Esophagus muscularis mucosa (tissue), 4 donors: Measurements from ENCODE around the gene PPP1R12A. TPM values are rescaled to one million over a fixed set of nuclear protein-coding genes. Genes with fewer than 3 reads are reported as not detected.

ENCODE experiments used
- DNase-seq: peaks from one replicate; pipeline ENCODE4 v3.0.0-alpha.2; 2017; ENCODE audit errors: extremely low spot score
- H3K27ac ChIP-seq, 4 donors: fragments of 200-600 bp; sonication (generic); replicated peaks in 1 of 4; 1 replicate in 3 of 4; 2 replicates in 1 of 4; pipeline ENCODE4 v1.5.1; 2016 to 2019; ENCODE audit warnings: mild to moderate bottlenecking in 1 of 4
- H3K27me3 ChIP-seq, 4 donors: fragments of 200-600 bp; sonication (generic); one replicate each; pipeline versions ENCODE4 v1.5.1 to v1.6.0; 2016 to 2019
- H3K36me3 ChIP-seq, 4 donors: fragments of 200-600 bp; sonication (generic); one replicate each; pipeline ENCODE4 v1.5.1; 2016 to 2019
- H3K4me1 ChIP-seq, 4 donors: fragments of 200-600 bp; sonication (generic); one replicate each; pipeline ENCODE4 v1.5.1; 2016 to 2019
- H3K4me3 ChIP-seq, 4 donors: fragments of 200-600 bp; sonication (generic); 1 replicate in 2 of 4; 2 replicates in 2 of 4; pipeline ENCODE4 v1.5.1; 2016 to 2019; ENCODE audit warnings: mild to moderate bottlenecking in 4 of 4, moderate library complexity in 1 of 4
- H3K9me3 ChIP-seq, 4 donors: fragments of 200-600 bp; sonication (generic); 1 replicate in 3 of 4; 2 replicates in 1 of 4; pipeline ENCODE4 v1.5.1; 2016 to 2019
- EP300 ChIP-seq: sonication (generic); formaldehyde crosslinking; IDR thresholded peaks from one replicate; pipeline ENCODE4 v1.6.1; 2017; ENCODE audit warnings: antibody characterized with exemption
- POLR2A ChIP-seq: fragments of 450-650 bp; IDR thresholded peaks from one replicate; pipeline ENCODE4 v1.6.1; 2017; ENCODE audit warnings: antibody characterized with exemption, moderate library complexity, mild to moderate bottlenecking, low read depth
- POLR2AphosphoS5 ChIP-seq, 2 donors: sonication (generic); formaldehyde crosslinking; IDR thresholded peaks; one replicate each; pipeline ENCODE4 v1.6.1; 2017; ENCODE audit warnings: antibody characterized with exemption in 2 of 2
- WGBS: methylation state at CpG from one replicate; pipeline ENCODE4 v1.1.5; 2018; 5-methylcytosine and 5-hydroxymethylcytosine counted together
- intact Hi-C: fragments of 100-400 bp; cut with DNase I; formaldehyde crosslinking; loops from one replicate; pipeline ENCODE4 v1.15.1; 2023
- total RNA-seq, 4 donors: library from RNA; depleted of rRNA; stranded (reverse); fragments of >200 nt; gene quantifications; one replicate each; pipeline versions ENCODE4 v1.1.0 to v1.2.1, GENCODE V29; 2016
- TF ChIP-seq, protein P1 (sequence below), 3 experiments: fragments of 200-600 bp in 2 of 3; fragments of 450-650 bp in 1 of 3; sonication (generic) in 2 of 3; IDR thresholded peaks; one replicate each; pipeline ENCODE4 v1.5.1; 2017 to 2019; ENCODE audit warnings: antibody characterized with exemption in 3 of 3, mild to moderate bottlenecking in 2 of 3, moderate library complexity in 1 of 3

Gene PPP1R12A
- total RNA-seq, 4 donors from 2014 or later: 441 to 691 (median 542) TPM

- intact Hi-C loops: no loop called here
- Histone ChIP-seq H3K9me3 (peaks cover 0 to 7% (median 0%) of the 10 kb centered on the region in 4 donors), H3K27me3 (no peaks in the 10 kb centered on the region), H3K4me1 (peaks cover 18 to 84% (median 75%) of the 10 kb centered on the region in 4 donors), H3K36me3 (peaks cover 0 to 29% (median 10%) of the 10 kb centered on the region in 4 donors), H3K4me3 (no peak overlapping the region), H3K27ac (peak overlapping the region in 2 of 4 donors; percentile 10 to 35)
- WGBS: 61% methylated on average over 3 of the region's 3 CpGs
- TF ChIP-seq EP300 (no peak), POLR2A (no peak)
- TF ChIP-seq, protein P1, sequence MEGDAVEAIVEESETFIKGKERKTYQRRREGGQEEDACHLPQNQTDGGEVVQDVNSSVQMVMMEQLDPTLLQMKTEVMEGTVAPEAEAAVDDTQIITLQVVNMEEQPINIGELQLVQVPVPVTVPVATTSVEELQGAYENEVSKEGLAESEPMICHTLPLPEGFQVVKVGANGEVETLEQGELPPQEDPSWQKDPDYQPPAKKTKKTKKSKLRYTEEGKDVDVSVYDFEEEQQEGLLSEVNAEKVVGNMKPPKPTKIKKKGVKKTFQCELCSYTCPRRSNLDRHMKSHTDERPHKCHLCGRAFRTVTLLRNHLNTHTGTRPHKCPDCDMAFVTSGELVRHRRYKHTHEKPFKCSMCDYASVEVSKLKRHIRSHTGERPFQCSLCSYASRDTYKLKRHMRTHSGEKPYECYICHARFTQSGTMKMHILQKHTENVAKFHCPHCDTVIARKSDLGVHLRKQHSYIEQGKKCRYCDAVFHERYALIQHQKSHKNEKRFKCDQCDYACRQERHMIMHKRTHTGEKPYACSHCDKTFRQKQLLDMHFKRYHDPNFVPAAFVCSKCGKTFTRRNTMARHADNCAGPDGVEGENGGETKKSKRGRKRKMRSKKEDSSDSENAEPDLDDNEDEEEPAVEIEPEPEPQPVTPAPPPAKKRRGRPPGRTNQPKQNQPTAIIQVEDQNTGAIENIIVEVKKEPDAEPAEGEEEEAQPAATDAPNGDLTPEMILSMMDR (IDR thresholded peaks at IDR 0.05): no peak
- DNase-seq: no peak
These were observed 100.1 kb downstream of the PPP1R12A start for GRCh38 chr12:79834712-79835376.

DNA sequence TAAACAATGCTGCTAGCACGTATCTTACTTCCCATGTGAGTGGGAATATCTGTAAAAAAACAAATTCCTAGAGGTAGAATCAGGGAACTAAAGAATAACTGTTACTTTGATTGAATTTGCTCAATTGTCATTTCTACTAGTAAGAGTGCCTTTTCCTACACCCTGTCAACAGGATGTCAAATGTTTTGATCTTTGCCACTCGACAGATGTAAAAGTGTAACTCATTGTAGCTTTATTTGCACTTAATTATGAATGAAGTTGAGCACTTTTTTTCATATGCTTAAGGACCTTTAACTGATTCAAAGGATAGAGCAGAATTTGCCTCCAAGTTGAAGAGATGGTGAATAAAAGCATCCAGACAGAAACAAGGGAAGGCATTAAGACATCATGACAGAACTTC lies 104.5 kb downstream of the PPP1R12A start:
- Histone ChIP-seq H3K36me3 (peaks cover 0 to 26% (median 0%) of the 10 kb centered on the region in 4 donors), H3K4me3 (no peak overlapping the region), H3K27me3 (no peaks in the 10 kb centered on the region), H3K27ac (no peak overlapping the region), H3K4me1 (peaks cover 12 to 93% (median 88%) of the 10 kb centered on the region in 4 donors), H3K9me3 (no peaks in the 10 kb centered on the region)
- WGBS: 24% methylated on average over 2 of the region's 2 CpGs
- intact Hi-C loops: no loop called here
- no peak for DNase-seq
- TF ChIP-seq POLR2AphosphoS5 (IDR thresholded peaks at IDR 0.05): no peak

GRCh38 chr12:79828924-79829323 lies 106.0 kb downstream of the PPP1R12A start:
- TF ChIP-seq POLR2A: no peak
- TF ChIP-seq EP300: no peak
- TF ChIP-seq, protein P1 (IDR thresholded peaks at IDR 0.05): no peak
- TF ChIP-seq POLR2AphosphoS5 (IDR thresholded peaks at IDR 0.05): no peak
- intact Hi-C loops: no loop called here
- Histone ChIP-seq H3K27ac (peak overlapping the region in 2 of 4 donors; percentile 6 to 14), H3K27me3 (no peaks in the 10 kb centered on the region), H3K9me3 (no peaks in the 10 kb centered on the region), H3K36me3 (peaks cover 0 to 26% (median 0%) of the 10 kb centered on the region in 4 donors), H3K4me3 (no peak overlapping the region), H3K4me1 (peaks cover 3 to 93% (median 88%) of the 10 kb centered on the region in 4 donors)
- 59% methylated on average over 2 of the region's 2 CpGs for WGBS
- DNase-seq: no peak

DNA sequence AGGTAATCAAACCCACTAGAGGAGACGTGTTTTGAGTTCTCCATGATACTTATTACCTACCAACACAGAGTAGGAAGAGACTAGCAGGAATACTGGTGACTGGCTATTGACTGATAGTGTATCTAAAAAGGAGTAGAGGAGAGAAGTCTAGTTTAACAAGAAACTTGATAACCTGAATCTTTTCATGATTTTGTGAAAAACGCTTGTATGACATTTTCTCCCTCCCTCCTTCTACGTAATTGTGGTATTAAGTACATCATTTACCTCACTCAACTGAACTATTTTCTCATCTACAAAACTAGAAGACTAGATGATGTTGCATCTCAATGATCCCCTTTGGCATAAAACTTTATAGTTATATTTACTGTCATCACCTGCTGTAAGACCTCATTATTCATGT lies 107.4 kb downstream of the PPP1R12A start:
- TF ChIP-seq EP300 (no peak), POLR2A (no peak), POLR2AphosphoS5 (IDR thresholded peaks at IDR 0.05) (no peak)
- TF ChIP-seq, protein P1 (IDR thresholded peaks at IDR 0.05): no peak
- no peaks in the 10 kb centered on the region for H3K27me3 ChIP-seq
- peaks cover 3 to 91% (median 88%) of the 10 kb centered on the region in 4 donors for H3K4me1 ChIP-seq
- no peaks in the 10 kb centered on the region for H3K9me3 ChIP-seq
- no peak overlapping the region for H3K4me3 ChIP-seq
- 80% methylated on average over 3 of the region's 3 CpGs for WGBS
- DNase-seq: no peak
- intact Hi-C loops: no loop called here
- peak overlapping the region in 1 of 4 donors; percentile 6 for H3K27ac ChIP-seq
- peaks cover 0 to 26% (median 0%) of the 10 kb centered on the region in 4 donors for H3K36me3 ChIP-seq

- intact Hi-C loops: no loop called here
- WGBS: 88% methylated on average over 6 of the region's 6 CpGs
These were observed 108.4 kb downstream of the PPP1R12A start for GRCh38 chr12:79826267-79827128.

More at GRCh38 chr12:79826267-79827128, 108.4 kb downstream of the PPP1R12A start:
- Histone ChIP-seq H3K4me3 (no peak overlapping the region), H3K27me3 (no peaks in the 10 kb centered on the region), H3K9me3 (no peaks in the 10 kb centered on the region), H3K4me1 (peaks cover 3 to 84% (median 79%) of the 10 kb centered on the region in 4 donors), H3K27ac (no peak overlapping the region), H3K36me3 (peaks cover 0 to 21% (median under 1%) of the 10 kb centered on the region in 4 donors)
- TF ChIP-seq EP300 (no peak), POLR2AphosphoS5 (IDR thresholded peaks at IDR 0.05) (no peak), POLR2A (no peak)
- TF ChIP-seq, protein P1 (IDR thresholded peaks at IDR 0.05): no peak
- DNase-seq: no peak
